Activated CD4-positive, alpha-beta memory T cell treated with anti-CD3 and anti-CD28 coated beads for 36 hours (primary cell): ENCODE data around the gene TET3. TPM values are rescaled to one million over a fixed set of nuclear protein-coding genes. Genes with fewer than 3 reads are reported as not detected.

Experiments
- CTCF ChIA-PET: fragments of 350-600 bp; sonication (Branson Sonifier 250); formaldehyde crosslinking; loops from one replicate; lab custom pipeline; 2021; ENCODE audit warnings: antibody characterized with exemption, inconsistent platforms; lab: Charles Lee
- POLR2A ChIA-PET: fragments of 350-600 bp; sonication (Branson Sonifier 250); formaldehyde crosslinking; loops from one replicate; lab custom pipeline; 2021; ENCODE audit warnings: antibody characterized with exemption; lab: Charles Lee
- DNase-seq: peaks from one replicate; pipeline ENCODE4 v3.0.0-alpha.2; 2020
- H3K27ac Mint-ChIP-seq: one replicate; pipeline ENCODE4 v1.8.0; 2021; ENCODE audit warnings: mixed read lengths
- H3K27me3 Mint-ChIP-seq: one replicate; pipeline ENCODE4 v1.8.0; 2021; ENCODE audit warnings: mixed read lengths
- H3K36me3 Mint-ChIP-seq: one replicate; pipeline ENCODE4 v1.8.0; 2021; ENCODE audit warnings: mixed read lengths
- H3K4me1 Mint-ChIP-seq: one replicate; pipeline ENCODE4 v1.8.0; 2021; ENCODE audit warnings: low read depth, mixed read lengths
- H3K4me3 Mint-ChIP-seq: one replicate; pipeline ENCODE4 v1.8.0; 2021; ENCODE audit warnings: mild to moderate bottlenecking, mixed read lengths
- H3K9me3 Mint-ChIP-seq: one replicate; pipeline ENCODE4 v1.8.0; 2021; ENCODE audit warnings: mixed read lengths
- intact Hi-C: fragments of 100-400 bp; cut with micrococcal nuclease; formaldehyde crosslinking; loops from one replicate; pipeline ENCODE4 v1.15.1; 2023
- total RNA-seq, 2 experiments: library from RNA; stranded (reverse); gene quantifications; one replicate each; pipeline ENCODE4 v1.2.3, GENCODE V29; 2021

TET3 gene
- total RNA-seq, 2 experiments from 2014 or later, result 10.5 to 11.8 TPM

- intact Hi-C loops, result loop anchor here (5.0 kb wide), 1 partner anchor 38 kb away; no protein-coding TSS in a partner anchor
- Mint-ChIP-seq H3K27me3 (no peaks in the 10 kb centered on the region), H3K36me3 (peaks cover 2% of the 10 kb centered on the region), H3K9me3 (no peaks in the 10 kb centered on the region), H3K27ac (peak overlapping the region; percentile 20), H3K4me3 (no peak overlapping the region), H3K4me1 (peaks cover 86% of the 10 kb centered on the region)
- peak; percentile 8 for DNase-seq
- POLR2A ChIA-PET, result interaction anchor here (0.9 to 3.0 kb wide), 4 partner anchors 12 to 37 kb away, joined by 3 to 15 read pairs (median 6); partner anchors contain the start of gene TET3
- CTCF ChIA-PET, result interaction anchor here (0.6 to 2.4 kb wide), 4 partner anchors 13 to 177 kb away, joined by 3 to 16 read pairs (median 7); no protein-coding TSS in a partner anchor
These were observed 16.0 kb downstream of the TET3 start for GRCh38 chr2:74000666-74001065.

DNA sequence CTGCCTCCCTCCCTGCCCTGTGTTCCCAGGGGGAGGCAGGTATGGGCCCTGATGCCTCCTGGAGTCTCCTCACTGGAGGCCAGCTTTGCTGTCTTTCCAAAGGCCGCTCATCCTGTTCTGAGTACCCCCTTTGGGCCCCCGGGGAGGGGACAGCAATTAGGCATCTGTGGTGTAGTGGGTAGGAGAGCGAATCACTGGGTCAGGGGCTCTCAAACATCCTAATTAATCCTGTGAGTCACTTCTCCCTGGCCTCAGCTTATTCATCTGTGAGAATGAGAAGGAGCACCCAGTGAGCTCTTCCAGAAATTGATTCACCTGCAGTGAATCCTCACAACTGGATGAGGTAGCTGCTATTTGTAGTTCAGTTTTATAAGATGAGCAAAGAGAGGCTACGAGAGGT lies 16.4 kb downstream of the TET3 start:
- Mint-ChIP-seq H3K4me3 (peak overlapping the region; percentile 67), H3K36me3 (peaks cover 4% of the 10 kb centered on the region), H3K9me3 (no peaks in the 10 kb centered on the region), H3K27ac (peak overlapping the region; percentile 20), H3K27me3 (no peaks in the 10 kb centered on the region), H3K4me1 (peaks cover 86% of the 10 kb centered on the region)
- ChIA-PET CTCF (interaction anchor here (0.6 to 2.4 kb wide), 9 partner anchors 14 to 197 kb away, joined by 3 to 16 read pairs (median 3); partner anchors contain the start of gene MTHFD2), POLR2A (interaction anchor here (0.9 to 3.0 kb wide), 5 partner anchors 13 to 198 kb away, joined by 3 to 15 read pairs (median 3); partner anchors contain the start of genes MTHFD2 and TET3)
- peak; percentile 64 for DNase-seq
- intact Hi-C loops, result loop anchor here (5.0 kb wide), 1 partner anchor 39 kb away; no protein-coding TSS in a partner anchor

GRCh38 chr2:74001781-74002504 lies 17.2 kb downstream of the TET3 start:
- intact Hi-C loops, result loop anchor here (1.0 to 5.0 kb wide), 4 partner anchors 16 to 145 kb away; partner anchors contain the start of gene BOLA3
- CTCF ChIA-PET, result interaction anchor here (0.6 to 2.4 kb wide), 9 partner anchors 14 to 196 kb away, joined by 3 to 16 read pairs (median 3); partner anchors contain the start of genes DGUOK and MTHFD2
- Mint-ChIP-seq H3K27me3 (no peaks in the 10 kb centered on the region), H3K4me3 (peak overlapping the region; percentile 67), H3K36me3 (peaks cover 4% of the 10 kb centered on the region), H3K27ac (no peak overlapping the region), H3K9me3 (no peaks in the 10 kb centered on the region), H3K4me1 (peaks cover 85% of the 10 kb centered on the region)
- POLR2A ChIA-PET, result interaction anchor here (0.9 to 3.0 kb wide), 5 partner anchors 13 to 197 kb away, joined by 3 to 15 read pairs (median 3); partner anchors contain the start of genes MTHFD2 and TET3
- DNase-seq, result no peak

- DNase-seq, result peak; percentile 84
- Mint-ChIP-seq H3K27me3 (no peaks in the 10 kb centered on the region), H3K4me1 (peaks cover 83% of the 10 kb centered on the region), H3K4me3 (peak overlapping the region; percentile 76), H3K9me3 (no peaks in the 10 kb centered on the region), H3K27ac (peak overlapping the region; percentile 36), H3K36me3 (peaks cover 4% of the 10 kb centered on the region)
- ChIA-PET CTCF (interaction anchor here (1.1 to 2.4 kb wide), 5 partner anchors 15 to 179 kb away, joined by 3 to 16 read pairs (median 6); partner anchors contain the start of gene DGUOK), POLR2A (interaction anchor here (1.1 to 3.0 kb wide), 3 partner anchors 14 to 196 kb away, joined by 3 to 15 read pairs (median 10); partner anchors contain the start of genes MTHFD2 and TET3)
- intact Hi-C loops, result loop anchor here (1.0 to 5.0 kb wide), 4 partner anchors 16 to 144 kb away; partner anchors contain the start of gene BOLA3
These were observed 18.1 kb downstream of the TET3 start for GRCh38 chr2:74002505-74003421.

GRCh38 chr2:74003494-74004211 lies 18.9 kb downstream of the TET3 start:
- peak overlapping the region; percentile 16 for H3K4me3 Mint-ChIP-seq
- DNase-seq, result peak; percentile 23
- intact Hi-C loops, result loop anchor here (2.0 to 5.0 kb wide), 2 partner anchors 41 to 143 kb away; partner anchors contain the start of gene BOLA3
- no peaks in the 10 kb centered on the region for H3K9me3 Mint-ChIP-seq
- peaks cover 4% of the 10 kb centered on the region for H3K36me3 Mint-ChIP-seq
- CTCF ChIA-PET, result interaction anchor here (1.3 to 1.4 kb wide), 2 partner anchors 16 to 175 kb away, joined by 4 to 6 read pairs; no protein-coding TSS in a partner anchor
- POLR2A ChIA-PET, result no interaction called here
- H3K27me3 Mint-ChIP-seq, result no peaks in the 10 kb centered on the region
- peak overlapping the region; percentile 51 for H3K27ac Mint-ChIP-seq
- peaks cover 77% of the 10 kb centered on the region for H3K4me1 Mint-ChIP-seq

- peaks cover 4% of the 10 kb centered on the region for H3K36me3 Mint-ChIP-seq
These were observed 19.8 kb downstream of the TET3 start for GRCh38 chr2:74004212-74005182.

GRCh38 chr2:74005786-74006185 lies 21.1 kb downstream of the TET3 start:
- Mint-ChIP-seq H3K4me1 (peaks cover 61% of the 10 kb centered on the region), H3K27me3 (no peaks in the 10 kb centered on the region), H3K27ac (no peak overlapping the region), H3K36me3 (peaks cover 6% of the 10 kb centered on the region), H3K4me3 (no peak overlapping the region), H3K9me3 (no peaks in the 10 kb centered on the region)
- no peak for DNase-seq
- ChIA-PET CTCF (interaction anchor here (1.0 to 1.2 kb wide), 3 partner anchors 50 to 120 kb away, joined by 3 read pairs; no protein-coding TSS in a partner anchor), POLR2A (no interaction called here)
- intact Hi-C loops, result no loop called here

More at GRCh38 chr2:74004212-74005182, 19.8 kb downstream of the TET3 start:
- Mint-ChIP-seq H3K27ac (no peak overlapping the region), H3K9me3 (no peaks in the 10 kb centered on the region), H3K27me3 (no peaks in the 10 kb centered on the region), H3K4me3 (no peak overlapping the region), H3K4me1 (peaks cover 69% of the 10 kb centered on the region)
- intact Hi-C loops, result loop anchor here (5.0 kb wide), 1 partner anchor 42 kb away; no protein-coding TSS in a partner anchor
- no peak for DNase-seq
- CTCF ChIA-PET, result interaction anchor here (1.0 to 1.3 kb wide), 3 partner anchors 17 to 97 kb away, joined by 3 to 4 read pairs (median 3); no protein-coding TSS in a partner anchor
- POLR2A ChIA-PET, result interaction anchor here (0.6 kb wide), 1 partner anchor 31 kb away, joined by 3 read pairs; no protein-coding TSS in a partner anchor

GRCh38 chr2:74006459-74006858 lies 21.7 kb downstream of the TET3 start:
- H3K4me3 Mint-ChIP-seq, result no peak overlapping the region
- POLR2A ChIA-PET, result no interaction called here
- H3K9me3 Mint-ChIP-seq, result no peaks in the 10 kb centered on the region

DNA sequence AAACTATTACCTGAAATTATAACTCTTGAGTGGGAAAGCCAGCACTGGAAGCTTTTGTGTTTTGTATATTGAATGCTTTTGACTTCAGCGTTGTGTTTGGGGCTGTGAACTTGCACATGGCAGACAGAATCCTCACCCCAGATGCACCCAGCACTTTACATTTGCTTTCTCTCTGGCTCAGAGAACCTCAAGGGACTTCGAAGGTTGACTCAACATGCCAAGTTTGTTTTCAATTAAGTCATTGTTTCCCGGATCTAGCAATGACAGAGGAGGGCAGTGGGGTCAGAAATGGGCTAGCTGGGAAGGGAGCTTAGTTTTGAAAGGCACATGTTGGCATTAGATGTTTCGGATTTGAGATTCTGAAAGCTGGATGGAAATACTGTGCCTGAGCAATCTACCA lies 22.4 kb downstream of the TET3 start:
- CTCF ChIA-PET, result interaction anchor here (0.7 kb wide), 1 partner anchor 139 kb away, joined by 3 read pairs; no protein-coding TSS in a partner anchor
- POLR2A ChIA-PET, result no interaction called here

More at GRCh38 chr2:74006459-74006858, 21.7 kb downstream of the TET3 start:
- intact Hi-C loops, result no loop called here
- H3K36me3 Mint-ChIP-seq, result peaks cover 6% of the 10 kb centered on the region
- peaks cover 55% of the 10 kb centered on the region for H3K4me1 Mint-ChIP-seq
- DNase-seq, result no peak
- H3K27ac Mint-ChIP-seq, result no peak overlapping the region
- CTCF ChIA-PET, result interaction anchor here (1.1 kb wide), 1 partner anchor 119 kb away, joined by 3 read pairs; no protein-coding TSS in a partner anchor
- no peaks in the 10 kb centered on the region for H3K27me3 Mint-ChIP-seq

More for the DNA sequence above, 22.4 kb downstream of the TET3 start:
- H3K36me3 Mint-ChIP-seq, result peaks cover 6% of the 10 kb centered on the region
- DNase-seq, result no peak
- no peaks in the 10 kb centered on the region for H3K9me3 Mint-ChIP-seq
- H3K4me1 Mint-ChIP-seq, result peaks cover 48% of the 10 kb centered on the region
- no peaks in the 10 kb centered on the region for H3K27me3 Mint-ChIP-seq
- no peak overlapping the region for H3K4me3 Mint-ChIP-seq
- intact Hi-C loops, result no loop called here
- H3K27ac Mint-ChIP-seq, result no peak overlapping the region
